Activated CD4-positive, alpha-beta T cell treated with anti-CD3 and anti-CD28 coated beads for 36 hours (primary cell): ENCODE data around the gene PRM2. TPM values are rescaled to one million over a fixed set of nuclear protein-coding genes. Genes with fewer than 3 reads are reported as not detected.
A peak's percentile ranks its signal among the peaks of the same experiment; 100 is the strongest.
"Not testable (repeated sequence)": the region's sequence is repeated elsewhere in the genome, so short reads cannot be mapped to it uniquely, and the experiment has no call there.

Experiments used
- ATAC-seq: fragments of 200-7000 bp; cut with Tn5 transposase; one replicate; pipeline ENCODE4 v1.10.0; 2021; ENCODE audit warnings: mild to moderate bottlenecking, moderate library complexity
- CTCF ChIA-PET: fragments of 350-600 bp; sonication (Branson Sonifier 250); formaldehyde crosslinking; loops from one replicate; lab custom pipeline; 2021; ENCODE audit warnings: antibody characterized with exemption; lab: Charles Lee
- POLR2A ChIA-PET: fragments of 350-600 bp; sonication (Branson Sonifier 250); formaldehyde crosslinking; loops from one replicate; lab custom pipeline; 2021; ENCODE audit warnings: antibody characterized with exemption, inconsistent platforms; lab: Charles Lee
- DNase-seq: peaks from one replicate; pipeline ENCODE4 v3.0.0-alpha.2; 2020
- H3K27ac Mint-ChIP-seq: one replicate; pipeline ENCODE4 v1.8.0; 2021; ENCODE audit warnings: mixed read lengths
- H3K27me3 Mint-ChIP-seq: one replicate; pipeline ENCODE4 v1.8.0; 2021; ENCODE audit warnings: mixed read lengths
- H3K36me3 Mint-ChIP-seq: one replicate; pipeline ENCODE4 v1.8.0; 2021; ENCODE audit warnings: low read depth, mixed read lengths
- H3K4me1 Mint-ChIP-seq: one replicate; pipeline ENCODE4 v1.8.0; 2021; ENCODE audit warnings: mixed read lengths
- H3K4me3 Mint-ChIP-seq: one replicate; pipeline ENCODE4 v1.8.0; 2021; ENCODE audit warnings: mild to moderate bottlenecking, moderate library complexity, mixed read lengths
- H3K9me3 Mint-ChIP-seq: one replicate; pipeline ENCODE4 v1.8.0; 2021; ENCODE audit warnings: low read depth, mixed read lengths
- intact Hi-C, 2 experiments: fragments of 100-400 bp; cut with DNase I in 1 of 2; cut with micrococcal nuclease in 1 of 2; formaldehyde crosslinking; loops; one replicate each; pipeline versions ENCODE4 v1.14.2 to v1.15.1; 2022 to 2024; cut with DNase I, micrococcal nuclease
- total RNA-seq, 2 experiments: library from RNA; stranded (reverse); gene quantifications; one replicate each; pipeline ENCODE4 v1.2.3, GENCODE V29; 2021

Gene PRM2
- total RNA-seq, 2 experiments from 2014 or later = not detected

GRCh38 chr16:11306997-11307638, 30.8 kb upstream of the PRM2 start:
- intact Hi-C loops = no loop called here
- H3K27me3 Mint-ChIP-seq = no peaks in the 10 kb centered on the region
- ATAC-seq (peak; percentile 37), DNase-seq (peak; percentile 27)
- H3K27ac Mint-ChIP-seq = no peak overlapping the region
- no peak overlapping the region for H3K4me3 Mint-ChIP-seq
- no peaks in the 10 kb centered on the region for H3K9me3 Mint-ChIP-seq
- CTCF ChIA-PET = no interaction called here
- peaks cover 20% of the 10 kb centered on the region for H3K4me1 Mint-ChIP-seq
- no peaks in the 10 kb centered on the region for H3K36me3 Mint-ChIP-seq
- POLR2A ChIA-PET = interaction anchor here (0.6 kb wide), 1 partner anchor 343 kb away, joined by 3 read pairs; no protein-coding TSS in a partner anchor

- CTCF ChIA-PET = no interaction called here
- ATAC-seq = no peak
- Mint-ChIP-seq H3K4me1 (peaks cover 14% of the 10 kb centered on the region), H3K27ac (no peak overlapping the region), H3K36me3 (no peaks in the 10 kb centered on the region), H3K9me3 (no peaks in the 10 kb centered on the region), H3K27me3 (no peaks in the 10 kb centered on the region), H3K4me3 (no peak overlapping the region)
- POLR2A ChIA-PET = no interaction called here
- intact Hi-C loops = no loop called here
- DNase-seq = no peak
Observed at GRCh38 chr16:11306381-11306780, 30.1 kb upstream of the PRM2 start.

- Mint-ChIP-seq H3K9me3 (no peaks in the 10 kb centered on the region), H3K27me3 (no peaks in the 10 kb centered on the region), H3K36me3 (no peaks in the 10 kb centered on the region), H3K27ac (no peak overlapping the region), H3K4me3 (no peak overlapping the region), H3K4me1 (peaks cover 6% of the 10 kb centered on the region)
- ATAC-seq (no peak), DNase-seq (no peak)
- intact Hi-C loops = no loop called here
- ChIA-PET CTCF (interaction anchor here (1.1 kb wide), 1 partner anchor 12 kb away, joined by 3 read pairs; no protein-coding TSS in a partner anchor), POLR2A (no interaction called here)
Observed at GRCh38 chr16:11303405-11304138, 27.3 kb upstream of the PRM2 start.

- no peak for DNase-seq
- no peak overlapping the region for H3K27ac Mint-ChIP-seq
- ChIA-PET CTCF (interaction anchor here (1.1 kb wide), 1 partner anchor 12 kb away, joined by 3 read pairs; no protein-coding TSS in a partner anchor), POLR2A (no interaction called here)
- no peaks in the 10 kb centered on the region for H3K9me3 Mint-ChIP-seq
- no peak for ATAC-seq
- H3K4me1 Mint-ChIP-seq = peaks cover 11% of the 10 kb centered on the region
- H3K4me3 Mint-ChIP-seq = no peak overlapping the region
- H3K27me3 Mint-ChIP-seq = no peaks in the 10 kb centered on the region
- intact Hi-C loops = no loop called here
- H3K36me3 Mint-ChIP-seq = no peaks in the 10 kb centered on the region
Observed at GRCh38 chr16:11302977-11303376, 26.7 kb upstream of the PRM2 start.

GRCh38 chr16:11301645-11302501, 25.6 kb upstream of the PRM2 start:
- intact Hi-C loops = no loop called here
- H3K27me3 Mint-ChIP-seq = no peaks in the 10 kb centered on the region
- H3K4me1 Mint-ChIP-seq = peaks cover 22% of the 10 kb centered on the region
- DNase-seq (no peak), ATAC-seq (no peak)
- H3K27ac Mint-ChIP-seq = no peak overlapping the region
- H3K9me3 Mint-ChIP-seq = no peaks in the 10 kb centered on the region
- H3K36me3 Mint-ChIP-seq = no peaks in the 10 kb centered on the region
- ChIA-PET POLR2A (no interaction called here), CTCF (interaction anchor here (1.1 kb wide), 1 partner anchor 54 kb away, joined by 4 read pairs; no protein-coding TSS in a partner anchor)
- no peak overlapping the region for H3K4me3 Mint-ChIP-seq

GRCh38 chr16:11300560-11300892, 24.2 kb upstream of the PRM2 start:
- H3K36me3 Mint-ChIP-seq = no peaks in the 10 kb centered on the region
- POLR2A ChIA-PET = no interaction called here
- no peak for DNase-seq
- no peaks in the 10 kb centered on the region for H3K9me3 Mint-ChIP-seq
- H3K27me3 Mint-ChIP-seq = no peaks in the 10 kb centered on the region
- ATAC-seq = no peak
- peaks cover 28% of the 10 kb centered on the region for H3K4me1 Mint-ChIP-seq
- no peak overlapping the region for H3K4me3 Mint-ChIP-seq
- CTCF ChIA-PET = no interaction called here
- intact Hi-C loops = no loop called here
- no peak overlapping the region for H3K27ac Mint-ChIP-seq

GRCh38 chr16:11299865-11300559, 23.7 kb upstream of the PRM2 start:
- Mint-ChIP-seq H3K9me3 (no peaks in the 10 kb centered on the region), H3K27ac (no peak overlapping the region), H3K36me3 (no peaks in the 10 kb centered on the region), H3K4me3 (no peak overlapping the region), H3K27me3 (no peaks in the 10 kb centered on the region), H3K4me1 (peaks cover 28% of the 10 kb centered on the region)
- ChIA-PET POLR2A (no interaction called here), CTCF (no interaction called here)
- DNase-seq (no peak), ATAC-seq (no peak)
- intact Hi-C loops = loop anchor here in 1 of 2 experiments (5.0 kb wide), 2 partner anchors 43 to 52 kb away; partner anchors contain the start of gene SOCS1

GRCh38 chr16:11298950-11299547, 22.8 kb upstream of the PRM2 start:
- H3K4me3 Mint-ChIP-seq, H3K36me3 Mint-ChIP-seq, H3K27me3 Mint-ChIP-seq, H3K9me3 Mint-ChIP-seq, POLR2A ChIA-PET, ATAC-seq, DNase-seq: not testable (repeated sequence)
- CTCF ChIA-PET = interaction anchor here (0.6 to 2.5 kb wide), 4 partner anchors 12 to 335 kb away, joined by 3 to 15 read pairs (median 4); no protein-coding TSS in a partner anchor
- intact Hi-C loops = loop anchor here in 1 of 2 experiments (5.0 kb wide), 2 partner anchors 42 to 53 kb away; partner anchors contain the start of gene SOCS1
- peak overlapping the region; percentile 56 for H3K27ac Mint-ChIP-seq
- H3K4me1 Mint-ChIP-seq = peaks cover 28% of the 10 kb centered on the region

- DNase-seq (no peak), ATAC-seq (peak; percentile 5)
- peak overlapping the region; percentile 78 for H3K27ac Mint-ChIP-seq
- intact Hi-C loops = loop anchor here in 1 of 2 experiments (5.0 kb wide), 2 partner anchors 41 to 54 kb away; partner anchors contain the start of gene SOCS1
- H3K9me3 Mint-ChIP-seq = no peaks in the 10 kb centered on the region
- H3K27me3 Mint-ChIP-seq = no peaks in the 10 kb centered on the region
- ChIA-PET CTCF (interaction anchor here (0.6 to 2.5 kb wide), 11 partner anchors 12 to 350 kb away, joined by 3 to 15 read pairs (median 4); no protein-coding TSS in a partner anchor), POLR2A (interaction anchor here (1.0 to 1.6 kb wide), 4 partner anchors 42 to 340 kb away, joined by 4 to 8 read pairs (median 4); partner anchors contain the start of gene SOCS1)
- H3K4me3 Mint-ChIP-seq = peak overlapping the region; percentile 59
- peaks cover 28% of the 10 kb centered on the region for H3K4me1 Mint-ChIP-seq
- H3K36me3 Mint-ChIP-seq = no peaks in the 10 kb centered on the region
Observed at GRCh38 chr16:11298143-11298900, 22.0 kb upstream of the PRM2 start.
